ENCODE data around the gene HS6ST3. TPM values are rescaled to one million over a fixed set of nuclear protein-coding genes. Genes with fewer than 3 reads are reported as not detected.

HS6ST3 gene
- total RNA-seq, 1 experiment from 2014 or later, result 1.2 TPM

GRCh38 chr13:96690998-96691397 is 601.1 kb downstream of the HS6ST3 start (continued):
- no peak for TF ChIP-seq CTCF (IDR thresholded peaks at IDR 0.05)
- TF ChIP-seq ZNF121 (CRISPR knock-in tag; IDR thresholded peaks at IDR 0.05), result no peak
- no peak for TF ChIP-seq ZNF219 (CRISPR knock-in tag; IDR thresholded peaks at IDR 0.05; ENCODE audit: borderline replicate concordance)

- CTCF ChIA-PET, result no interaction called here
- DNase-seq (ENCODE audit: low spot score), result no peak
- H3K4me1 Mint-ChIP-seq, result no peaks in the 10 kb centered on the region
- TF ChIP-seq TP53 (CRISPR knock-in tag; IDR thresholded peaks at IDR 0.05) (no peak), ZNF416 (CRISPR knock-in tag; IDR thresholded peaks at IDR 0.05) (no peak), HMGA2 (CRISPR knock-in tag; IDR thresholded peaks at IDR 0.05) (no peak), ZNF423 (CRISPR knock-in tag; IDR thresholded peaks at IDR 0.05) (no peak), FOXP1 (CRISPR knock-in tag; IDR thresholded peaks at IDR 0.05; ENCODE audit: borderline replicate concordance) (no peak)
- H3K36me3 Mint-ChIP-seq, result peaks cover 7% of the 10 kb centered on the region
- H3K27ac Mint-ChIP-seq, result no peak overlapping the region
- peaks cover 16% of the 10 kb centered on the region for H3K9me3 Mint-ChIP-seq
- POLR2A ChIA-PET, result no interaction called here
- no peak overlapping the region for H3K4me3 Mint-ChIP-seq
- H3K27me3 Mint-ChIP-seq (ENCODE audit: low read depth), result 0 out of 2 replicates have a peak, but pooled peaks cover 3% of the 10 kb centered on the region
- no peak for ATAC-seq
These were observed 606.5 kb downstream of the HS6ST3 start for GRCh38 chr13:96696389-96696900.

- TF ChIP-seq RELA (CRISPR knock-in tag; IDR thresholded peaks at IDR 0.05; ENCODE audit: borderline replicate concordance) (no peak), SP1 (CRISPR knock-in tag; conservative IDR thresholded peaks at IDR 0.05) (no peak), ATF2 (CRISPR knock-in tag; IDR thresholded peaks at IDR 0.05; ENCODE audit: borderline replicate concordance, low read depth) (no peak), TCF7 (CRISPR knock-in tag; IDR thresholded peaks at IDR 0.05; ENCODE audit: low read depth) (no peak), IRF1 (CRISPR knock-in tag; IDR thresholded peaks at IDR 0.05) (no peak), CREB1 (CRISPR knock-in tag; IDR thresholded peaks at IDR 0.05) (no peak), TEAD1 (CRISPR knock-in tag; IDR thresholded peaks at IDR 0.05) (no peak), ZBTB43 (CRISPR knock-in tag; IDR thresholded peaks at IDR 0.05) (no peak), ZNF219 (CRISPR knock-in tag; IDR thresholded peaks at IDR 0.05; ENCODE audit: borderline replicate concordance) (no peak), GABPB1 (CRISPR knock-in tag; IDR thresholded peaks at IDR 0.05) (no peak), ZNF532 (CRISPR knock-in tag; IDR thresholded peaks at IDR 0.05; ENCODE audit: borderline replicate concordance) (no peak), NFE2L1 (CRISPR knock-in tag; IDR thresholded peaks at IDR 0.05) (no peak)
- ChIA-PET CTCF (no interaction called here), POLR2A (no interaction called here)
- DNase-seq (ENCODE audit: low spot score) (no peak), ATAC-seq (no peak)
- H3K27ac Mint-ChIP-seq, result no peak overlapping the region
- H3K4me1 Mint-ChIP-seq, result peaks cover 7% of the 10 kb centered on the region; the same call in 1 of the 2 replicates
- peaks cover 7% of the 10 kb centered on the region for H3K36me3 Mint-ChIP-seq
- H3K9me3 Mint-ChIP-seq, result peaks cover 28% of the 10 kb centered on the region
- H3K27me3 Mint-ChIP-seq (ENCODE audit: low read depth), result 0 out of 2 replicates have a peak, but pooled peaks cover 3% of the 10 kb centered on the region
- H3K4me3 Mint-ChIP-seq, result no peak overlapping the region
These were observed 610.8 kb downstream of the HS6ST3 start for GRCh38 chr13:96700657-96701056.

Data from WTC11 (cell line).